Right lobe of liver (tissue), 6 donors: Measurements from ENCODE around the gene H6PD. TPM values are rescaled to one million over a fixed set of nuclear protein-coding genes. Genes with fewer than 3 reads are reported as not detected.

Source experiments
- ATAC-seq, 4 donors: fragments of 200-7000 bp; cut with Tn5 transposase; one replicate each; pipeline ENCODE4 v1.9.1; 2020; ENCODE audit warnings: mild to moderate bottlenecking in 4 of 4, moderate library complexity in 4 of 4
- DNase-seq, 3 donors: peaks; one replicate each; pipeline ENCODE4 v3.0.0-alpha.2; 2020
- H3K27ac ChIP-seq, 3 donors: fragments of 200-600 bp; one replicate each; pipeline ENCODE4 v1.8.0; 2022
- H3K27me3 ChIP-seq, 2 donors: fragments of 200-600 bp; one replicate each; pipeline ENCODE4 v1.8.0; 2022
- H3K36me3 ChIP-seq, 4 donors: fragments of 200-600 bp; sonication (generic) in 1 of 4; one replicate each; pipeline versions ENCODE4 v1.5.1 to v1.8.0; 2017 to 2022; ENCODE audit warnings: control low read depth in 1 of 4
- H3K4me1 ChIP-seq, 4 donors: fragments of 200-600 bp; sonication (generic) in 1 of 4; one replicate each; pipeline versions ENCODE4 v1.5.1 to v1.8.0; 2017 to 2022; ENCODE audit warnings: control low read depth in 1 of 4
- H3K4me3 ChIP-seq, 3 donors: fragments of 200-600 bp; one replicate each; pipeline ENCODE4 v1.8.0; 2022
- H3K9me3 ChIP-seq, 4 donors: fragments of 200-600 bp; sonication (generic) in 1 of 4; one replicate each; pipeline versions ENCODE4 v1.5.1 to v1.8.0; 2017 to 2022; ENCODE audit warnings: control low read depth in 1 of 4
- POLR2A ChIP-seq: fragments of 450-650 bp; IDR thresholded peaks from one replicate; pipeline ENCODE4 v1.6.1; 2017; ENCODE audit warnings: antibody characterized with exemption, mild to moderate bottlenecking
- WGBS: methylation state at CpG from one replicate; pipeline ENCODE4 v1.1.6; 2018; ENCODE audit warnings: low coverage, low lambda C conversion rate; ENCODE audit not compliant: insufficient coverage; ENCODE audit errors: missing lambda C conversion rate; 5-methylcytosine and 5-hydroxymethylcytosine counted together
- intact Hi-C, 2 donors: fragments of 100-400 bp; cut with DNase I; formaldehyde crosslinking; loops; one replicate each; pipeline versions ENCODE4 v1.11.2 to v1.14.1; 2022
- total RNA-seq, 6 experiments: library from RNA; depleted of rRNA in 2 of 6; stranded (reverse); fragments of >200 nt in 2 of 6; fragmentation: NEBNext Ultra II Directional in 3 of 6; extraction: Animal tissue kit (Norgen Biotek cat#: 25700) in 3 of 6; gene quantifications; one replicate each; pipeline versions ENCODE4 v1.1.0 to v1.2.4, GENCODE V29; 2016 to 2023
- TF ChIP-seq, protein P1 (sequence below), 4 donors: fragments of 200-600 bp in 3 of 4; fragments of 450-650 bp in 1 of 4; IDR thresholded peaks; one replicate each; pipeline versions ENCODE4 v1.5.1 to v1.8.0; 2016 to 2022; ENCODE audit warnings: antibody characterized with exemption in 4 of 4, mild to moderate bottlenecking in 2 of 4
- donor health status: DM: no; HTN: yes; CAD: no.
- donor health status: DM: no; HTN: no; CAD: no.
- donor health status: DM: no; HTN: no; CAD: no.
- donor health status: DM: no; HTN: yes; CAD: no.
- donor health status: DM: no; HTN: yes; CAD: no.

Gene H6PD
- total RNA-seq, 6 experiments from 2014 or later: 102 to 158 (median 120) TPM

DNA sequence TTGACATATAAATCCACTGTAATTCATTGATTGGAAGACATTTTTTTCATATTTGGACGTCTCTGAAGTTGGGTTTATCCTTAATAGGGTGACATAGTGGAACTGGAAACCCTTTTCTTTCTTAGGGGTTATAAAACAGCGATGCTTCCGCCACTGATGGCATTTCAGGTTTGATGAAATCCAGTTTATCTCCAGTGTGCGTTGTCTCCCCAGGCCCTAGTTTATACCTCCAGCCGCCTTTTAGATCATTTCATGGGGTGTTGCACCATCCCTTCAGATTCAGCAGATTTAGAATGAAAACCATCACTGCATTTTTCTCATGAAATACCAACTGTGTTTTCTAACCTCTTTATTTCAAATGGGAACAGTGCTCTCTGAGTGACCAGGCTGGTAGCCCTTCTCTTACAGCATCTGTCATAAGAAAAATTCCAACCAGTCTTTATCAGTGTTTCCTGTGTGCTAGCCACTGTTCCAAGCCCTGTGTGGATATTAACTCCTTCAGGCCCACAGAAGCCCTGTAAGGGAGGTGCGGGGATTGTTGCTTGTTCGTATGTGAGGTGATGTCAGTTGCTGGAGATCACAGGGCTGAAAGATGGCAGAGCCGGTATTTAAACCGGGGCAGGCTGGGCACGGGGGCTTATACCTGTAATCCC lies 19.0 kb downstream of the H6PD start:
- peaks cover 0 to 51% (median 25%) of the 10 kb centered on the region in 4 donors for H3K4me1 ChIP-seq
- H3K36me3 ChIP-seq: peaks cover 0 to 28% (median 10%) of the 10 kb centered on the region in 4 donors
- intact Hi-C loops: no loop called here
- H3K4me3 ChIP-seq: no peak overlapping the region
- TF ChIP-seq, protein P1, sequence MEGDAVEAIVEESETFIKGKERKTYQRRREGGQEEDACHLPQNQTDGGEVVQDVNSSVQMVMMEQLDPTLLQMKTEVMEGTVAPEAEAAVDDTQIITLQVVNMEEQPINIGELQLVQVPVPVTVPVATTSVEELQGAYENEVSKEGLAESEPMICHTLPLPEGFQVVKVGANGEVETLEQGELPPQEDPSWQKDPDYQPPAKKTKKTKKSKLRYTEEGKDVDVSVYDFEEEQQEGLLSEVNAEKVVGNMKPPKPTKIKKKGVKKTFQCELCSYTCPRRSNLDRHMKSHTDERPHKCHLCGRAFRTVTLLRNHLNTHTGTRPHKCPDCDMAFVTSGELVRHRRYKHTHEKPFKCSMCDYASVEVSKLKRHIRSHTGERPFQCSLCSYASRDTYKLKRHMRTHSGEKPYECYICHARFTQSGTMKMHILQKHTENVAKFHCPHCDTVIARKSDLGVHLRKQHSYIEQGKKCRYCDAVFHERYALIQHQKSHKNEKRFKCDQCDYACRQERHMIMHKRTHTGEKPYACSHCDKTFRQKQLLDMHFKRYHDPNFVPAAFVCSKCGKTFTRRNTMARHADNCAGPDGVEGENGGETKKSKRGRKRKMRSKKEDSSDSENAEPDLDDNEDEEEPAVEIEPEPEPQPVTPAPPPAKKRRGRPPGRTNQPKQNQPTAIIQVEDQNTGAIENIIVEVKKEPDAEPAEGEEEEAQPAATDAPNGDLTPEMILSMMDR (IDR thresholded peaks at IDR 0.05): no peak
- no peak for TF ChIP-seq POLR2A
- 72% methylated on average over 10 of the region's 10 CpGs for WGBS
- H3K27me3 ChIP-seq: no peaks in the 10 kb centered on the region
- peak overlapping the region in 1 of 3 donors; percentile 9 for H3K27ac ChIP-seq
- ATAC-seq: no peak
- DNase-seq: no peak
- no peaks in the 10 kb centered on the region for H3K9me3 ChIP-seq

DNA sequence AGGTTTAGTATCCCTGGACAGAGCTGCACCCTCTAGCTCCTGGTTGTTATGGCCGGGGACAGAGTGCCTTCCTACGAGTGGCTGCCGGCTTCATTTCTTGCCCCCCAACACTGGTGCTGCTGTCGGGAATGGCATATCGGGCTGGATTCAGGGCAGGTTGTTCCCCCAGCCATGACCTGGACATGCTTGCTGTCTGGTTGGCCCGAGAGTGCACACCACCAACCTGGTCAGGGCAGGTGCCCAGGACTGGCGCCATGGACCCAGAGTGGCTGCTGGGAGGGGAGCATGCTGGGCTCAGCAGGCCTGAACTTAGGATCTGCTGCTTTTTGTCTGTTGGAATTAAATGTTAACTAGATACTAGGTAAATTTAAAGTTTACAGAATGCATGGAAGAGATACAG lies 21.8 kb downstream of the H6PD start:
- H3K27ac ChIP-seq: no peak overlapping the region
- peaks cover 0 to 28% (median 7%) of the 10 kb centered on the region in 4 donors for H3K36me3 ChIP-seq
- no peaks in the 10 kb centered on the region for H3K27me3 ChIP-seq
- no peak overlapping the region for H3K4me3 ChIP-seq
- 67% methylated on average over 4 of the region's 7 CpGs for WGBS
- H3K9me3 ChIP-seq: no peaks in the 10 kb centered on the region
- H3K4me1 ChIP-seq: peaks cover 0 to 28% (median 13%) of the 10 kb centered on the region in 4 donors
- no peak for TF ChIP-seq POLR2A
- TF ChIP-seq, protein P1 (IDR thresholded peaks at IDR 0.05): no peak
- intact Hi-C loops: no loop called here
- DNase-seq (peak in 1 of 3 donors; percentile 55), ATAC-seq (peak; percentile 19 to 62 (median 44))

DNA sequence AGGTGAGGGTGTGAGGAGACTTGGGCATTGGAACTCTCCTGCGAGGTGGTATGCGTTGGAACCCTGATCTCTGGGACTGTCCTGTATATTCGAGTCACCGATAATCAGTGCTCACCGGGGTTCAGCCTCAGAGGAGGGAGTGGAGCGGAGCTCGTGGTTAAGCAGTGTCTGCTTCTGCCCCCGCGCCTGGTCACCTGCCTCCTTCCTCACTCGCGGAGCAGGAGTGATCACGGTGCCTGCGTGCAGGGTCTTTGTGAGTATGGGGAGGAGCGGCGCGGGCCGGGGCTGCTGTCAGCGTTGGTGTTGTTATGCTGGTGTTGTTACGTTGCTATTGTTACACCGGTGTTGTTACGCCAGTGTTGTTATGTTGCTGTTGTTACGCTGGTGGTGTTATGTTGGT lies 23.3 kb downstream of the H6PD start:
- intact Hi-C loops: no loop called here
- no peak for DNase-seq
- Histone ChIP-seq H3K27ac (no peak overlapping the region), H3K27me3 (no peaks in the 10 kb centered on the region), H3K9me3 (no peaks in the 10 kb centered on the region), H3K36me3 (peaks cover 4 to 33% (median 15%) of the 10 kb centered on the region in 4 donors), H3K4me3 (no peak overlapping the region), H3K4me1 (peaks cover 0 to 14% (median 5%) of the 10 kb centered on the region in 4 donors)
- ATAC-seq: no peak
- WGBS: 100% methylated on average over 6 of the region's 22 CpGs
- TF ChIP-seq, protein P1 (IDR thresholded peaks at IDR 0.05): no peak
- no peak for TF ChIP-seq POLR2A

DNA sequence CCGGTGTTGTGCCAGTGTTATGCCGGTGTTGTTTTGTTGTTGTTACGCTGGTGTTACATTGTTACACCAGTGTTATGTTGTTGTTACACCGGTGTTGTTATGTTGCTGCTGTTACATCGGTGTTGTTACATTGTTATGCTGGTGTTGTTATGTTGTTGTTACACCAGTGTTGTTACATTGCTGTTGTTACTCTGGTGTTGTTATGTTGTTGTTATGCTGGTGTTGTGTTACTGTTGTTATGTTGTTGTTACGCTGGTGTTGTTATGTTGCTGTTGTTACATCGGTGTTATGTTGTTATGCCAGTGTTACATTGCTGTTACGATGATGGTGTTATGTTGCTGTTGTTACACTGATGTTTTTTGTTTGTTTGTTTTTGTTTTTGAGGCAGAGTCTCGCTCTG lies 24.1 kb downstream of the H6PD start:
- whole genome bisulfite sequencing: 95% methylated on average over 9 of the region's 9 CpGs
- peaks cover 5 to 36% (median 19%) of the 10 kb centered on the region in 4 donors for H3K36me3 ChIP-seq
- no peak for TF ChIP-seq POLR2A
- TF ChIP-seq, protein P1 (IDR thresholded peaks at IDR 0.05): no peak
- H3K27me3 ChIP-seq: no peaks in the 10 kb centered on the region
- no peak for DNase-seq
- H3K27ac ChIP-seq: no peak overlapping the region
- ATAC-seq: no peak
- H3K4me3 ChIP-seq: no peak overlapping the region
- intact Hi-C loops: no loop called here
- peaks cover 0 to 6% (median 1%) of the 10 kb centered on the region in 4 donors for H3K4me1 ChIP-seq
- no peaks in the 10 kb centered on the region for H3K9me3 ChIP-seq
